ENCODE data around the gene CD300E. TPM values are rescaled to one million over a fixed set of nuclear protein-coding genes. Genes with fewer than 3 reads are reported as not detected.
"Not testable (repeated sequence)": the region's sequence is repeated elsewhere in the genome, so short reads cannot be mapped to it uniquely, and the experiment has no call there.

The CD300E gene
- total RNA-seq, 6 experiments from 2014 or later, result not detected

- H3K4me1 Mint-ChIP-seq (ENCODE audit: low read depth), result no peaks in the 10 kb centered on the region
- no peak overlapping the region for H3K27ac Mint-ChIP-seq
- H3K4me3 Mint-ChIP-seq, result no peak overlapping the region
- no peaks in the 10 kb centered on the region for H3K27me3 Mint-ChIP-seq (ENCODE audit: insufficient read depth)
- H3K36me3 Mint-ChIP-seq (ENCODE audit: low read depth), result peaks cover 13% of the 10 kb centered on the region; the same call in 1 of the 2 replicates
- no peak for DNase-seq
- peaks cover 45% of the 10 kb centered on the region for H3K9me3 Mint-ChIP-seq
- TF ChIP-seq, protein P1, sequence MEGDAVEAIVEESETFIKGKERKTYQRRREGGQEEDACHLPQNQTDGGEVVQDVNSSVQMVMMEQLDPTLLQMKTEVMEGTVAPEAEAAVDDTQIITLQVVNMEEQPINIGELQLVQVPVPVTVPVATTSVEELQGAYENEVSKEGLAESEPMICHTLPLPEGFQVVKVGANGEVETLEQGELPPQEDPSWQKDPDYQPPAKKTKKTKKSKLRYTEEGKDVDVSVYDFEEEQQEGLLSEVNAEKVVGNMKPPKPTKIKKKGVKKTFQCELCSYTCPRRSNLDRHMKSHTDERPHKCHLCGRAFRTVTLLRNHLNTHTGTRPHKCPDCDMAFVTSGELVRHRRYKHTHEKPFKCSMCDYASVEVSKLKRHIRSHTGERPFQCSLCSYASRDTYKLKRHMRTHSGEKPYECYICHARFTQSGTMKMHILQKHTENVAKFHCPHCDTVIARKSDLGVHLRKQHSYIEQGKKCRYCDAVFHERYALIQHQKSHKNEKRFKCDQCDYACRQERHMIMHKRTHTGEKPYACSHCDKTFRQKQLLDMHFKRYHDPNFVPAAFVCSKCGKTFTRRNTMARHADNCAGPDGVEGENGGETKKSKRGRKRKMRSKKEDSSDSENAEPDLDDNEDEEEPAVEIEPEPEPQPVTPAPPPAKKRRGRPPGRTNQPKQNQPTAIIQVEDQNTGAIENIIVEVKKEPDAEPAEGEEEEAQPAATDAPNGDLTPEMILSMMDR (IDR thresholded peaks at IDR 0.05), result no peak
Observed at GRCh38 chr17:74582633-74583032, 40.9 kb downstream of the CD300E start.

DNA sequence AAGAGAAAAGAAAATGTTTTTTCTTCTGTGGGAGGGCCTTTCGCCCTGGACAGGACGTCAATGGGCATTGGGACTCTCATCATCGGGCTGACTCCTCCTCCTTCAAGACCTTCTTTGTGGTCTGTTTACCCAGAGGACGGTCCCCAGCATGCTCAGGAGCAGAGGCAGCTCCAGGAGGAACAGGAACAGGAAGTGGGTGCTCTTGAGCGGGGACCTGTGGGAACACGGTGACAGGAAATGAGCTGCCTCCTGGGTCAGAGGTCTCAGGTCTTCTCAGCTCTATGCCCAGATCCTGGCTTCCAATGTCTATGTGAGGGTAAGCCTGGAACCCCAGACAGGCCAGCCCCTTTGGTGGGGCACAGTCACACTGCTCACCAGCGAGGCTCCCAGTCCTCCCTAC, 43.6 kb downstream of the CD300E start:
- TF ChIP-seq, protein P1 (IDR thresholded peaks at IDR 0.05), result no peak
- Mint-ChIP-seq H3K4me3 (no peak overlapping the region), H3K9me3 (peaks cover 54% of the 10 kb centered on the region), H3K27me3 (ENCODE audit: insufficient read depth) (no peaks in the 10 kb centered on the region; the same call in 1 of the 2 replicates), H3K4me1 (ENCODE audit: low read depth) (no peaks in the 10 kb centered on the region), H3K36me3 (ENCODE audit: low read depth) (peaks cover 14% of the 10 kb centered on the region; the same call in 1 of the 2 replicates), H3K27ac (no peak overlapping the region)
- no peak for DNase-seq

GRCh38 chr17:74578979-74579378, 44.6 kb downstream of the CD300E start:
- no peak overlapping the region for H3K27ac Mint-ChIP-seq
- no peak overlapping the region for H3K4me3 Mint-ChIP-seq
- peaks cover 52% of the 10 kb centered on the region for H3K9me3 Mint-ChIP-seq
- H3K27me3 Mint-ChIP-seq (ENCODE audit: insufficient read depth), result no peaks in the 10 kb centered on the region; the same call in 1 of the 2 replicates
- DNase-seq, result no peak
- H3K4me1 Mint-ChIP-seq (ENCODE audit: low read depth), result no peaks in the 10 kb centered on the region
- TF ChIP-seq, protein P1 (IDR thresholded peaks at IDR 0.05), result no peak
- H3K36me3 Mint-ChIP-seq (ENCODE audit: low read depth), result peaks cover 14% of the 10 kb centered on the region; the same call in 1 of the 2 replicates

GRCh38 chr17:74574489-74575142, 48.9 kb downstream of the CD300E start:
- Mint-ChIP-seq H3K9me3 (peaks cover 55% of the 10 kb centered on the region), H3K4me1 (ENCODE audit: low read depth) (no peaks in the 10 kb centered on the region), H3K4me3 (no peak overlapping the region), H3K27ac (no peak overlapping the region), H3K27me3 (ENCODE audit: insufficient read depth) (no peaks in the 10 kb centered on the region; the same call in 1 of the 2 replicates), H3K36me3 (ENCODE audit: low read depth) (peaks cover 5% of the 10 kb centered on the region; the same call in 1 of the 2 replicates)
- DNase-seq, result no peak
- TF ChIP-seq, protein P1 (IDR thresholded peaks at IDR 0.05), result no peak

DNA sequence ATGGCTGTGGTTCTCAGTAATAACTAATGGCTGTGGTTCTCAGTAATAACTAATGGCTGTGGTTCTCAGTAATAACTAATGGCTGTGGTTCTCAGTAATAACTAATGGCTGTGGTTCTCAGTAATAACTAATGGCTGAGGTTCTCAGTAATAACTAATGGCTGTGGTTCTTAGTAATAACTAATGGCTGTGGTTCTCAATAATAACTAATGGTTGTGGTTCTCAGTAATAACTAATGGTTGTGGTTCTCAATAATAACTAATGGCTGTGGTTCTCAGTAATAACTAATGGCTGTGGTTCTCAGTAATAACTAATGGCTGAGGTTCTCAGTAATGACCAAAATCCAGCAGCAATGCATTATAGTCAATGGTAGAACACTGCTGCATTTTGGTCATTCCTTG, 49.9 kb downstream of the CD300E start:
- H3K36me3 Mint-ChIP-seq (ENCODE audit: low read depth); DNase-seq; H3K4me3 Mint-ChIP-seq; H3K27ac Mint-ChIP-seq; H3K4me1 Mint-ChIP-seq (ENCODE audit: low read depth); H3K27me3 Mint-ChIP-seq (ENCODE audit: insufficient read depth): not testable (repeated sequence)
- peaks cover 52% of the 10 kb centered on the region for H3K9me3 Mint-ChIP-seq

- H3K4me3 Mint-ChIP-seq, result no peak overlapping the region
- no peak overlapping the region for H3K27ac Mint-ChIP-seq
- H3K9me3 Mint-ChIP-seq, result peaks cover 56% of the 10 kb centered on the region
- TF ChIP-seq, protein P1 (IDR thresholded peaks at IDR 0.05), result no peak
- H3K27me3 Mint-ChIP-seq (ENCODE audit: insufficient read depth), result no peaks in the 10 kb centered on the region; the same call in 1 of the 2 replicates
- no peak for DNase-seq
- H3K4me1 Mint-ChIP-seq (ENCODE audit: low read depth), result no peaks in the 10 kb centered on the region
- peaks cover 12% of the 10 kb centered on the region; the same call in 1 of the 2 replicates for H3K36me3 Mint-ChIP-seq (ENCODE audit: low read depth)
Observed at GRCh38 chr17:74573169-74573568, 50.4 kb downstream of the CD300E start.

All from HFFc6 (cell line).